ENCODE data around the gene YIPF5. TPM values are rescaled to one million over a fixed set of nuclear protein-coding genes. Genes with fewer than 3 reads are reported as not detected.

Gene YIPF5
- total and polyA plus RNA-seq, 2 donors from 2014 or later, result 18.5 to 48.0 TPM

GRCh38 chr5:144201588-144201987 lies 31.1 kb upstream of the YIPF5 start:
- Histone ChIP-seq H3K36me3 (ENCODE audit: control insufficient read depth in 2 of 3, insufficient read depth in 3 of 3, low read length in 3 of 3) (no peaks in the 10 kb centered on the region), H3K27me3 (ENCODE audit: control insufficient read depth, insufficient read depth, low read length) (no peaks in the 10 kb centered on the region), H3K9ac (ENCODE audit: low read length in 3 of 3) (no peak overlapping the region), H3K4me3 (ENCODE audit: low read length in 3 of 3) (no peak overlapping the region), H3K9me3 (ENCODE audit: control insufficient read depth in 2 of 3, insufficient read depth in 1 of 3, low read length in 3 of 3) (no peaks in the 10 kb centered on the region), H3K4me1 (ENCODE audit: control insufficient read depth in 2 of 3, insufficient read depth in 2 of 3, low read depth in 1 of 3, low read length in 3 of 3) (no peaks in the 10 kb centered on the region), H3K27ac (ENCODE audit: low read depth in 2 of 2, low read length in 2 of 2) (no peak overlapping the region)
- FAIRE-seq (no peak), DNase-seq (no peak)
- intact Hi-C loops (cut with DNase I), result no loop called here
- TF ChIP-seq CTCF (IDR thresholded peaks at IDR 0.05; ENCODE audit: borderline replicate concordance, extremely low read depth, insufficient read depth), result no peak

GRCh38 chr5:144198386-144198785 lies 27.9 kb upstream of the YIPF5 start:
- Histone ChIP-seq H3K4me3 (ENCODE audit: low read length in 3 of 3) (no peak overlapping the region), H3K27ac (ENCODE audit: low read depth in 2 of 2, low read length in 2 of 2) (no peak overlapping the region), H3K9ac (ENCODE audit: low read length in 3 of 3) (no peak overlapping the region), H3K4me1 (ENCODE audit: control insufficient read depth in 2 of 3, insufficient read depth in 2 of 3, low read depth in 1 of 3, low read length in 3 of 3) (no peaks in the 10 kb centered on the region), H3K9me3 (ENCODE audit: control insufficient read depth in 2 of 3, insufficient read depth in 1 of 3, low read length in 3 of 3) (no peaks in the 10 kb centered on the region), H3K27me3 (ENCODE audit: control insufficient read depth, insufficient read depth, low read length) (no peaks in the 10 kb centered on the region), H3K36me3 (ENCODE audit: control insufficient read depth in 2 of 3, insufficient read depth in 3 of 3, low read length in 3 of 3) (no peaks in the 10 kb centered on the region)
- FAIRE-seq (no peak), DNase-seq (no peak)
- intact Hi-C loops (cut with DNase I), result no loop called here
- TF ChIP-seq CTCF (IDR thresholded peaks at IDR 0.05; ENCODE audit: borderline replicate concordance, extremely low read depth, insufficient read depth), result no peak

GRCh38 chr5:144196612-144197011 lies 26.2 kb upstream of the YIPF5 start:
- Histone ChIP-seq H3K4me1 (ENCODE audit: control insufficient read depth in 2 of 3, insufficient read depth in 2 of 3, low read depth in 1 of 3, low read length in 3 of 3) (no peaks in the 10 kb centered on the region), H3K27me3 (ENCODE audit: control insufficient read depth, insufficient read depth, low read length) (no peaks in the 10 kb centered on the region), H3K36me3 (ENCODE audit: control insufficient read depth in 2 of 3, insufficient read depth in 3 of 3, low read length in 3 of 3) (no peaks in the 10 kb centered on the region), H3K4me3 (ENCODE audit: low read length in 3 of 3) (no peak overlapping the region), H3K27ac (ENCODE audit: low read depth in 2 of 2, low read length in 2 of 2) (no peak overlapping the region), H3K9me3 (ENCODE audit: control insufficient read depth in 2 of 3, insufficient read depth in 1 of 3, low read length in 3 of 3) (no peaks in the 10 kb centered on the region), H3K9ac (ENCODE audit: low read length in 3 of 3) (no peak overlapping the region)
- no peak for TF ChIP-seq CTCF (IDR thresholded peaks at IDR 0.05; ENCODE audit: borderline replicate concordance, extremely low read depth, insufficient read depth)
- FAIRE-seq (no peak), DNase-seq (no peak)
- intact Hi-C loops (cut with DNase I), result no loop called here

- no peaks in the 10 kb centered on the region for H3K9me3 ChIP-seq (ENCODE audit: control insufficient read depth in 2 of 3, insufficient read depth in 1 of 3, low read length in 3 of 3)
- no peaks in the 10 kb centered on the region for H3K27me3 ChIP-seq (ENCODE audit: control insufficient read depth, insufficient read depth, low read length)
- no peak overlapping the region for H3K4me3 ChIP-seq (ENCODE audit: low read length in 3 of 3)
- intact Hi-C loops (cut with DNase I), result no loop called here
- FAIRE-seq (no peak), DNase-seq (no peak)
- H3K9ac ChIP-seq (ENCODE audit: low read length in 3 of 3), result no peak overlapping the region
- no peak overlapping the region for H3K27ac ChIP-seq (ENCODE audit: low read depth in 2 of 2, low read length in 2 of 2)
- H3K4me1 ChIP-seq (ENCODE audit: control insufficient read depth in 2 of 3, insufficient read depth in 2 of 3, low read depth in 1 of 3, low read length in 3 of 3), result no peaks in the 10 kb centered on the region
- no peak for TF ChIP-seq CTCF (IDR thresholded peaks at IDR 0.05; ENCODE audit: borderline replicate concordance, extremely low read depth, insufficient read depth)
- H3K36me3 ChIP-seq (ENCODE audit: control insufficient read depth in 2 of 3, insufficient read depth in 3 of 3, low read length in 3 of 3), result no peaks in the 10 kb centered on the region
These were observed 25.0 kb upstream of the YIPF5 start for GRCh38 chr5:144195448-144195847.

Data from kidney (tissue), 14 donors.